HTERT RPE-1 (cell line): ENCODE measurements around the gene TBC1D16.

Experiments
- in situ Hi-C: fragments of 300-500 bp; cut with MboI; formaldehyde crosslinking; loops from 4 replicates; pipeline ENCODE4 v1.14.3; 2020; ENCODE audit warnings: low sequenced_read_pairs

TBC1D16 gene

GRCh38 chr17:79930877-79931816, 104.5 kb downstream of the TBC1D16 start:
- in situ Hi-C loops: no loop called here

GRCh38 chr17:79930062-79930876, 105.4 kb downstream of the TBC1D16 start:
- in situ Hi-C loops: no loop called here

GRCh38 chr17:79929257-79930061, 106.2 kb downstream of the TBC1D16 start:
- in situ Hi-C loops: no loop called here

GRCh38 chr17:79928502-79929256, 107.0 kb downstream of the TBC1D16 start:
- in situ Hi-C loops: no loop called here

- in situ Hi-C loops: no loop called here
Observed at GRCh38 chr17:79927688-79928501, 107.8 kb downstream of the TBC1D16 start.

- in situ Hi-C loops: no loop called here
Observed at GRCh38 chr17:79927136-79927661, 108.5 kb downstream of the TBC1D16 start.

GRCh38 chr17:79926605-79927135, 109.0 kb downstream of the TBC1D16 start:
- in situ Hi-C loops: no loop called here

- in situ Hi-C loops: no loop called here
Observed at GRCh38 chr17:79926142-79926604, 109.5 kb downstream of the TBC1D16 start.

GRCh38 chr17:79925242-79925957, 110.3 kb downstream of the TBC1D16 start:
- in situ Hi-C loops: no loop called here

GRCh38 chr17:79924639-79924976, 111.1 kb downstream of the TBC1D16 start:
- in situ Hi-C loops: no loop called here

- in situ Hi-C loops: no loop called here
Observed at GRCh38 chr17:79923974-79924638, 111.6 kb downstream of the TBC1D16 start.

GRCh38 chr17:79922798-79923197, 112.9 kb downstream of the TBC1D16 start:
- in situ Hi-C loops: no loop called here

- in situ Hi-C loops: no loop called here
Observed at GRCh38 chr17:79922116-79922601, 113.5 kb downstream of the TBC1D16 start.

GRCh38 chr17:79921411-79922115, 114.1 kb downstream of the TBC1D16 start:
- in situ Hi-C loops: no loop called here

- in situ Hi-C loops: no loop called here
Observed at GRCh38 chr17:79920751-79921410, 114.8 kb downstream of the TBC1D16 start.
